HCT116 (cell line): ENCODE data around the gene TIGD3. TPM values are rescaled to one million over a fixed set of nuclear protein-coding genes. Genes with fewer than 3 reads are reported as not detected.

ENCODE experiments used
- ATAC-seq: fragments of 200-7000 bp; cut with Tn5 transposase; 2 replicates; pipeline ENCODE4 v1.9.1; 2020; ENCODE audit warnings: mild to moderate bottlenecking, moderate library complexity
- BruUV-seq: library from RNA; stranded (reverse); fragments of 400-500 nt; replicated peaks from 2 replicates; lab custom pipeline; 2021; lab: Mats Ljungman, UMichigan
- CTCF ChIA-PET: fragments of 300-600 bp; sonication (Branson Sonifier 250); formaldehyde crosslinking; loops from one replicate; lab custom pipeline; 2021; ENCODE audit warnings: antibody characterized with exemption; lab: Charles Lee
- POLR2A ChIA-PET: fragments of 300-600, 350-600 bp; sonication (Branson Sonifier 250); formaldehyde crosslinking; loops from one replicate; lab custom pipeline; 2021; ENCODE audit warnings: antibody characterized with exemption; lab: Charles Lee
- RAD21 ChIA-PET, 2 experiments: fragments of 300-600 bp; sonication (Branson Sonifier 250); formaldehyde crosslinking; loops; one replicate each; lab custom pipeline; 2023; ENCODE audit warnings: low total read pairs in 2 of 2; ENCODE audit not compliant: uncharacterized antibody in 2 of 2, unreplicated experiment in 2 of 2, low non-redundant PET in 1 of 2; lab: Charles Lee
- DNase-seq: peaks from one replicate; pipeline ENCODE4 v3.0.0-alpha.2; 2010; ENCODE audit warnings: low read depth, low spot score
- H2AFZ ChIP-seq: fragments of 200-600 bp; shearing (Covaris generic), sonication (generic); 2 replicates; pipeline ENCODE4 v1.6.1; 2017; ENCODE audit warnings: low read depth, mixed run types, mixed read lengths, antibody characterized with exemption, low read length; ENCODE audit not compliant: poor library complexity, severe bottlenecking
- H3K27ac ChIP-seq: 2 replicates; pipeline ENCODE4 v1.5.1; 2012; ENCODE audit warnings: low read depth, low read length
- H3K27me3 ChIP-seq: fragments of 200-600 bp; sonication (generic); 2 replicates; pipeline ENCODE4 v1.6.1; 2016; ENCODE audit warnings: mixed run types, low read length, mixed read lengths; ENCODE audit not compliant: insufficient read depth
- H3K36me3 ChIP-seq, 2 experiments: fragments of 200-500 bp in 1 of 2; fragments of 200-600 bp in 1 of 2; sonication (Bioruptor generic) in 1 of 2; sonication (generic) in 1 of 2; 2 replicates each; pipeline versions ENCODE4 v1.5.1 to v1.6.1; 2014 to 2016; ENCODE audit warnings: low read length in 2 of 2, inconsistent platforms in 1 of 2, mixed read lengths in 1 of 2, mixed run types in 1 of 2; ENCODE audit not compliant: insufficient read depth in 2 of 2, control insufficient read depth in 1 of 2
- H3K4me1 ChIP-seq, 2 experiments: fragments of 200-600 bp in 1 of 2; sonication (generic) in 1 of 2; 2 replicates each; pipeline versions ENCODE4 v1.5.1 to v1.6.1; 2012 to 2017; ENCODE audit warnings: low read length in 2 of 2, inconsistent platforms in 1 of 2, mild to moderate bottlenecking in 1 of 2, mixed read lengths in 1 of 2, mixed run types in 1 of 2, moderate library complexity in 1 of 2; ENCODE audit not compliant: insufficient read depth in 2 of 2, control insufficient read depth in 1 of 2
- H3K4me2 ChIP-seq: fragments of 200-600 bp; sonication (generic); 2 replicates; pipeline ENCODE4 v1.6.1; 2017; ENCODE audit warnings: mixed run types, low read length, mixed read lengths
- H3K4me3 ChIP-seq, 2 experiments: fragments of 200-600 bp in 1 of 2; sonication (generic) in 1 of 2; replicated peaks in 1 of 2; 2 replicates each; pipeline ENCODE4 v1.5.1; 2011 to 2016; ENCODE audit warnings: low read length in 2 of 2, control low read depth in 1 of 2, low read depth in 1 of 2, mild to moderate bottlenecking in 1 of 2, mixed read lengths in 1 of 2, mixed run types in 1 of 2
- H3K79me2 ChIP-seq: fragments of 200-600 bp; sonication (generic); 2 replicates; pipeline ENCODE4 v1.6.1; 2017; ENCODE audit warnings: mild to moderate bottlenecking, mixed run types, low read length, moderate library complexity, mixed read lengths; ENCODE audit not compliant: insufficient read depth
- H3K9ac ChIP-seq: fragments of 200-600 bp; sonication (generic); 2 replicates; pipeline ENCODE4 v1.6.1; 2016; ENCODE audit warnings: low read length, mixed read lengths
- H3K9me2 ChIP-seq: fragments of 200-600 bp; sonication (generic), shearing (Covaris generic); 2 replicates; pipeline ENCODE4 v1.6.1; 2017; ENCODE audit warnings: mixed run types, mild to moderate bottlenecking, moderate library complexity; ENCODE audit not compliant: insufficient read depth
- H3K9me3 ChIP-seq, 2 experiments: fragments of 200-500 bp in 1 of 2; fragments of 200-600 bp in 1 of 2; sonication (Bioruptor generic) in 1 of 2; sonication (generic) in 1 of 2; 2 replicates each; pipeline ENCODE4 v1.6.1; 2014 to 2017; ENCODE audit warnings: low read length in 2 of 2, mixed read lengths in 2 of 2, inconsistent platforms in 1 of 2, low read depth in 1 of 2, mild to moderate bottlenecking in 1 of 2, mixed run types in 1 of 2, moderate library complexity in 1 of 2; ENCODE audit not compliant: control insufficient read depth in 1 of 2, insufficient read depth in 1 of 2
- H4K20me1 ChIP-seq: fragments of 200-600 bp; sonication (generic), shearing (Covaris generic); 2 replicates; pipeline ENCODE4 v1.6.1; 2017; ENCODE audit warnings: mixed run types, mild to moderate bottlenecking, moderate library complexity; ENCODE audit not compliant: insufficient read depth
- EGR1 ChIP-seq: IDR thresholded peaks from 2 replicates; pipeline ENCODE4 v1.6.1; 2012; ENCODE audit warnings: low read depth
- EZH2phosphoT487 ChIP-seq: fragments of 200-600 bp; IDR thresholded peaks from 2 replicates; pipeline ENCODE4 v1.6.1; 2018; ENCODE audit warnings: antibody characterized with exemption, borderline replicate concordance
- POLR2AphosphoS5 ChIP-seq: IDR thresholded peaks from 2 replicates; pipeline ENCODE4 v1.6.1; 2011; ENCODE audit warnings: mild to moderate bottlenecking, low read depth, low read length, moderate library complexity
- SIN3A ChIP-seq: IDR thresholded peaks from 2 replicates; pipeline ENCODE4 v1.6.1; 2012; ENCODE audit warnings: low read depth
- YY1 ChIP-seq: IDR thresholded peaks from 2 replicates; pipeline ENCODE4 v1.6.1; 2011; ENCODE audit warnings: low read length, low read depth, moderate library complexity, mild to moderate bottlenecking; ENCODE audit not compliant: insufficient replicate concordance; ENCODE audit errors: extremely low read depth
- ZFX ChIP-seq: fragments of 450-650 bp; IDR thresholded peaks from 2 replicates; pipeline ENCODE4 v1.6.1; 2017
- intact Hi-C: fragments of 100-400 bp; cut with micrococcal nuclease; formaldehyde crosslinking; loops from 2 replicates; pipeline ENCODE4 v1.10.0; 2022
- total RNA-seq: library from RNA; stranded (reverse); gene quantifications from one replicate; pipeline ENCODE4 v1.2.1, GENCODE V29; 2021; ENCODE audit not compliant: unreplicated experiment
- TF ChIP-seq, protein P1 (sequence below): IDR thresholded peaks from 2 replicates; pipeline ENCODE4 v1.6.1; 2012
- TF ChIP-seq, protein P2 (sequence below): IDR thresholded peaks from 2 replicates; pipeline ENCODE4 v1.6.1; 2011; ENCODE audit warnings: mild to moderate bottlenecking, low read length, moderate library complexity; ENCODE audit not compliant: insufficient replicate concordance; ENCODE audit errors: extremely low read depth
- TF ChIP-seq, protein P3 (sequence below): IDR thresholded peaks from 2 replicates; pipeline ENCODE4 v1.6.1; 2012

TIGD3 gene
- total RNA-seq, 1 experiment from 2014 or later: 2.4 TPM

DNA sequence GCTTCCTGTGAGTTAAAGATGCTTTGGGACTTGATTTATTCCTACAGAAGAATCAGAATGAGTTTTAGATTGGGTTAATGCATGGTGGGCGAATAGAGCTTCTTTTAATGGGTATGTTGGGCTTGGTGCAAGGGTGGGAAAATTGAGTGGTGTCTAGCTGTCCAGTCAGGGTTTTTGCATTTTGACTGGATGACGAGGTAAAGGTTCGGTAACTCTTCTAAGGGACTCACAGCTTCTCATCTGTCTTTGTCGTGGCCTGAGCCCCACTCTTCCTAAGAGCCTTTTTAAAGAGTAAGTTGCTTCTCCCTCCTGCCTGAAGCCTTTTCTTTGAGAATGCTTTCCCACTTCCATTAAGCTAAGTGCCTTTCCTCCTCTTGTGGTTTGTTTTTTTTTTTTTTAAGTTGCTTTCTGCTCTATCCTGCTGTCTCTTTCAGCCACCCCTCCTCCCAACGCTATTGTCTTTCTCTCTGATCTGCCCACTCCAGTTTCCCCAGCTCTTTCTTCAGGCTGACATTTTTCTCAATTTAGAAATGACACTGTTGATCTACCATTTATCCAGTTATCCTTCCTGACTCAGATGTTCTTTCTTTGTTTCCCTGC is 19.8 kb upstream of the TIGD3 start:
- peak overlapping the region; percentile 70 to 93 for H3K4me3 ChIP-seq
- TF ChIP-seq, protein P1, sequence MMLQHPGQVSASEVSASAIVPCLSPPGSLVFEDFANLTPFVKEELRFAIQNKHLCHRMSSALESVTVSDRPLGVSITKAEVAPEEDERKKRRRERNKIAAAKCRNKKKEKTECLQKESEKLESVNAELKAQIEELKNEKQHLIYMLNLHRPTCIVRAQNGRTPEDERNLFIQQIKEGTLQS: no peak
- TF ChIP-seq EZH2phosphoT487: no peak
- no peak for TF ChIP-seq POLR2AphosphoS5
- no peak for TF ChIP-seq YY1
- TF ChIP-seq SIN3A: no peak
- TF ChIP-seq, protein P2, sequence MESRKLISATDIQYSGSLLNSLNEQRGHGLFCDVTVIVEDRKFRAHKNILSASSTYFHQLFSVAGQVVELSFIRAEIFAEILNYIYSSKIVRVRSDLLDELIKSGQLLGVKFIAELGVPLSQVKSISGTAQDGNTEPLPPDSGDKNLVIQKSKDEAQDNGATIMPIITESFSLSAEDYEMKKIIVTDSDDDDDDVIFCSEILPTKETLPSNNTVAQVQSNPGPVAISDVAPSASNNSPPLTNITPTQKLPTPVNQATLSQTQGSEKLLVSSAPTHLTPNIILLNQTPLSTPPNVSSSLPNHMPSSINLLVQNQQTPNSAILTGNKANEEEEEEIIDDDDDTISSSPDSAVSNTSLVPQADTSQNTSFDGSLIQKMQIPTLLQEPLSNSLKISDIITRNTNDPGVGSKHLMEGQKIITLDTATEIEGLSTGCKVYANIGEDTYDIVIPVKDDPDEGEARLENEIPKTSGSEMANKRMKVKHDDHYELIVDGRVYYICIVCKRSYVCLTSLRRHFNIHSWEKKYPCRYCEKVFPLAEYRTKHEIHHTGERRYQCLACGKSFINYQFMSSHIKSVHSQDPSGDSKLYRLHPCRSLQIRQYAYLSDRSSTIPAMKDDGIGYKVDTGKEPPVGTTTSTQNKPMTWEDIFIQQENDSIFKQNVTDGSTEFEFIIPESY: no peak
- no peak for TF ChIP-seq EGR1
- no peak for TF ChIP-seq ZFX
- TF ChIP-seq, protein P3, sequence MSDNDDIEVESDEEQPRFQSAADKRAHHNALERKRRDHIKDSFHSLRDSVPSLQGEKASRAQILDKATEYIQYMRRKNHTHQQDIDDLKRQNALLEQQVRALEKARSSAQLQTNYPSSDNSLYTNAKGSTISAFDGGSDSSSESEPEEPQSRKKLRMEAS: no peak
- ATAC-seq: no peak
- no peaks in the 10 kb centered on the region for H3K9me3 ChIP-seq
- H4K20me1 ChIP-seq: peaks cover 8% of the 10 kb centered on the region; the same call in 1 of the 2 replicates
- peaks cover 10 to 23% of the 10 kb centered on the region in 2 experiments for H3K4me1 ChIP-seq
- RAD21 ChIA-PET: no interaction called here
- peak overlapping the region; percentile 90 for H3K9ac ChIP-seq
- peak overlapping the region; percentile 73 for H3K27ac ChIP-seq
- intact Hi-C loops: no loop called here
- no peaks in the 10 kb centered on the region for H3K9me2 ChIP-seq
- DNase-seq: no peak
- H2AFZ ChIP-seq: no peak overlapping the region
- BruUV-seq: no TSS peak
- 0 out of 4 replicates have a peak, but pooled peaks cover 0 to 5% of the 10 kb centered on the region in 2 experiments for H3K36me3 ChIP-seq
- POLR2A ChIA-PET: interaction anchor here (1.0 to 2.4 kb wide), 3 partner anchors 60 to 167 kb away, joined by 3 to 12 read pairs (median 3); partner anchors contain the start of gene MALAT1
- H3K4me2 ChIP-seq: peak overlapping the region; percentile 88
- H3K79me2 ChIP-seq: peaks cover 59% of the 10 kb centered on the region
- H3K27me3 ChIP-seq: no peaks in the 10 kb centered on the region
- CTCF ChIA-PET: interaction anchor here (6.9 to 8.5 kb wide), 2 partner anchors 19 to 58 kb away, joined by 103 to 202 read pairs; partner anchors contain the start of gene CDC42EP2
